ENCODE data around the gene KRCC1.

The KRCC1 gene

DNA sequence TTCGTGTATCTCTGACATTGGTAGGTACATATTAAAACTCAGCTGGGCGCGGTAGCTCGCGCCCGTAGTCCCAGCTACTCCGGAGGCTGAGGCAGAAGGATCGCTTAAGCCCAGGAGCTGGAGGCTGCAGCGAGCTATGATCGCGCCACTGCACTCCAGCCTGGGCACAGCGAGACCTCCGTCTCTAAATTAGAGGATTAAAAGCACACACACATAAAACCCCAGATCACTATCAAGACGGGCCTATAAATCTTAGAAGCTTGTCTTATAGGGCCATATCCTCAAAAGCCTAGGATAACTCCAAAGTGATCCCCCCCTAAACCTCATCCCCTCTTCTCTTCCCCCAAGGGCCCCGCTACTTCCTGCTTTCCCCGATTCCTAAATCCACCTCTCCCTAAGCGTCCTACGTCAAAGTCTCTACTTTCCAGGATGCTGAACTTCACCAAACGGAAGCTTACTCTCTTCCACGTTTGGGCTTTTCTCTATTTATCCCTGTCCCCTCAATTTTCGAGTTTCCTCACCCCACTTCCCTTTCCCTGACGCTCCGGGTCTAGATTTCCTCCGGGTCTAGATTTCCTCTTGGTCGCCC is 707 bp downstream of the KRCC1 start:
- no peak for DNase-seq (ENCODE audit: low spot score)
- no peak overlapping the region for H3K23ac ChIP-seq (ENCODE audit: low read depth, low read length, poor library complexity)
- H4K8ac ChIP-seq (ENCODE audit: low read depth, low read length) = no peak overlapping the region
- peak overlapping the region; percentile 68 for H3K4ac ChIP-seq (ENCODE audit: low read length)
- H3K27me3 ChIP-seq (ENCODE audit: control insufficient read depth in 3 of 3, insufficient read depth in 3 of 3, low read depth in 1 of 3, low read length in 3 of 3) = no peaks in the 10 kb centered on the region
- peak overlapping the region; percentile 95 for H3K18ac ChIP-seq (ENCODE audit: low read length)
- no peaks in the 10 kb centered on the region for H3K79me1 ChIP-seq (ENCODE audit: low read depth, low read length)
- peak overlapping the region; percentile 68 for H3K27ac ChIP-seq (replicated peaks; ENCODE audit: low read length)
- peak overlapping the region; percentile 95 for H2AFZ ChIP-seq (ENCODE audit: low read length)
- H2BK120ac ChIP-seq (ENCODE audit: low read depth, low read length) = no peak overlapping the region
- no peak overlapping the region for H2BK15ac ChIP-seq (ENCODE audit: low read length)
- H2BK12ac ChIP-seq (ENCODE audit: low read length) = no peak overlapping the region
- no CpG with 5 or more reads among the region's 25 CpGs for WGBS, 2 donors (ENCODE audit: extremely low coverage in 2 of 2, insufficient read length in 2 of 2, insufficient replicate concordance in 1 of 2)
- H2AK5ac ChIP-seq (ENCODE audit: low read depth, low read length) = no peak overlapping the region
- peaks cover 7 to 12% of the 10 kb centered on the region in 2 donors for H3K4me1 ChIP-seq (ENCODE audit: control insufficient read depth in 2 of 2, insufficient read depth in 1 of 2, low read depth in 1 of 2, low read length in 2 of 2)
- H3K14ac ChIP-seq (ENCODE audit: low read length) = no peak overlapping the region
- peak overlapping the region; percentile 89 for H3K9ac ChIP-seq (ENCODE audit: low read depth, low read length, poor library complexity)
- H3K4me2 ChIP-seq (ENCODE audit: insufficient read depth, low read length, poor library complexity, severe bottlenecking) = peak overlapping the region; percentile 61
- H3K36me3 ChIP-seq (replicated peaks in 1 of 2; ENCODE audit: control insufficient read depth in 2 of 2, insufficient read depth in 2 of 2, low read length in 2 of 2) = peaks cover 0 to 44% of the 10 kb centered on the region in 2 donors
- peak overlapping the region; percentile 78 to 98 for H3K4me3 ChIP-seq (ENCODE audit: low read length in 2 of 2)
- no peak overlapping the region for H4K91ac ChIP-seq (ENCODE audit: low read depth, low read length, poor library complexity)
- no peaks in the 10 kb centered on the region for H3K9me3 ChIP-seq (replicated peaks in 1 of 2; ENCODE audit: control insufficient read depth in 2 of 2, insufficient read depth in 1 of 2, low read depth in 1 of 2, low read length in 2 of 2)
- H2BK5ac ChIP-seq (ENCODE audit: low read length) = peak overlapping the region; percentile 62

DNA sequence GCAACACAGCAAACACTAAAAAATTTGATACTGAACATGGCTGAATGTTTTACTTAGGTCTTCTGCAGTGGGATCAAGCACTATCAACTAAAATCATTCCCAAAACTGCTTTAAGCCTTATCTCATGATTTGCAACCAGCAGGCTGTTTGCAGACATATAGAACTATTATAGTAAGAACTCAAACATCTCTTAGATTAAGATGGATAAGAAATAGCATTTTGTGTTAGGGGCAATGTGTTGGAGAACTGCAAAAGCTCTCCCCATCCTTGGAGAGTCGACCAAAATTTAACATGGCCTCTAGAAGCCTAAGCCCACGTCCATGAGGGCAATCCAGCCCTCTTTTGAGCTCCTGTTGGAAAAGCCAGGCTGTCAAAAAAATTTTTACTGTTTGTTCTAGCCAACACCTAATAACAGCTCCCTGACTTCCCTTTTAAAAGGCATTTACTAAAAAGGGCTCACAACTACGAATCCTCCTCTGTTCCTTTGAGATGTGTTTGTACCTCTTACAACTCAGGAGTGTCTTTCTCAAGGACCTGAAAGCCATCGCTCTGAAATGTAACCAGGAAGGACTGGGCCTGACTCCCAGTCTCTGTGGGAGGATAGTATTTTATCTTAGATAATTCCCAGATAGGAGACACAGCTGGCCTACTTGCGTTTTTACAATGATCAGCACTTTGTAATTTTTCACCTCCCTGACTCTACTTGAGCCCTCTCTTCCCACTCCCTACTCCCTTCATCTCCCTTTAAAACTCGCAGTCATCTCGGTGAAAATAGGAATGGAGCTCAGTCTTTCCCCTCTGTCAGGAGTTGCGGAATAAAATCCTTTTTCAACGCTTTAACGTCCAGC is 1.4 kb downstream of the KRCC1 start:
- no peak for DNase-seq (ENCODE audit: low spot score)
- Histone ChIP-seq H3K4ac (ENCODE audit: low read length) (no peak overlapping the region), H2BK15ac (ENCODE audit: low read length) (no peak overlapping the region), H3K18ac (ENCODE audit: low read length) (no peak overlapping the region), H2AK5ac (ENCODE audit: low read depth, low read length) (no peak overlapping the region), H3K4me3 (ENCODE audit: low read length in 2 of 2) (peak overlapping the region; percentile 78 to 98), H2BK12ac (ENCODE audit: low read length) (no peak overlapping the region), H3K14ac (ENCODE audit: low read length) (no peak overlapping the region), H3K9me3 (replicated peaks in 1 of 2; ENCODE audit: control insufficient read depth in 2 of 2, insufficient read depth in 1 of 2, low read depth in 1 of 2, low read length in 2 of 2) (no peaks in the 10 kb centered on the region), H3K9ac (ENCODE audit: low read depth, low read length, poor library complexity) (no peak overlapping the region), H3K79me1 (ENCODE audit: low read depth, low read length) (no peaks in the 10 kb centered on the region), H3K23ac (ENCODE audit: low read depth, low read length, poor library complexity) (no peak overlapping the region), H4K91ac (ENCODE audit: low read depth, low read length, poor library complexity) (no peak overlapping the region), H4K8ac (ENCODE audit: low read depth, low read length) (no peak overlapping the region), H3K27me3 (ENCODE audit: control insufficient read depth in 3 of 3, insufficient read depth in 3 of 3, low read depth in 1 of 3, low read length in 3 of 3) (no peaks in the 10 kb centered on the region), H2BK120ac (ENCODE audit: low read depth, low read length) (no peak overlapping the region), H3K4me1 (ENCODE audit: control insufficient read depth in 2 of 2, insufficient read depth in 1 of 2, low read depth in 1 of 2, low read length in 2 of 2) (peaks cover 7 to 12% of the 10 kb centered on the region in 2 donors), H3K4me2 (ENCODE audit: insufficient read depth, low read length, poor library complexity, severe bottlenecking) (peak overlapping the region; percentile 61), H2BK5ac (ENCODE audit: low read length) (no peak overlapping the region), H3K36me3 (replicated peaks in 1 of 2; ENCODE audit: control insufficient read depth in 2 of 2, insufficient read depth in 2 of 2, low read length in 2 of 2) (peaks cover 0 to 51% of the 10 kb centered on the region in 2 donors), H3K27ac (replicated peaks; ENCODE audit: low read length) (no peak overlapping the region), H2AFZ (ENCODE audit: low read length) (no peak overlapping the region)
- no CpG with 5 or more reads among the region's 10 CpGs for WGBS, 2 donors (ENCODE audit: extremely low coverage in 2 of 2, insufficient read length in 2 of 2, insufficient replicate concordance in 1 of 2)

DNA sequence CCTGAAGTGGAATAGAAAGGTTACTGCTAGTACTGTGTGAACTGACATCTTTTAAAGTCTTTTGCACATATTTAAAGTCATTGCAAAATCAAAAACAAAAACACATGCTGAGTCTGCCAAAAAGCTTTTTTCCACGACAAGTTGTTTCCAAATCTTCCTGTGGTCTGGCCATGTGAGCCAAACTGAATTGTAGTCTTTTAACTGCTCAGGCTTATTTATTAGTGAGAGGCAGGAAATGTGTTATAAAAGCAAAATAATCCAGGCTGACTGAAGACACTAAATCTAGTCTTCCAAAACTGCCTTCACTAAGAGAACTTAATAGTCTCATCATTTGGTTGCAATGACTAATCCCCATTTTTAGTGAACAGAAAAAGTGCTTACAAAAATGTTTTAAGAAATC is 2.3 kb downstream of the KRCC1 start:
- DNase-seq (ENCODE audit: low spot score) = no peak
- Histone ChIP-seq H3K18ac (ENCODE audit: low read length) (no peak overlapping the region), H3K9me3 (replicated peaks in 1 of 2; ENCODE audit: control insufficient read depth in 2 of 2, insufficient read depth in 1 of 2, low read depth in 1 of 2, low read length in 2 of 2) (no peaks in the 10 kb centered on the region), H2BK15ac (ENCODE audit: low read length) (no peak overlapping the region), H4K91ac (ENCODE audit: low read depth, low read length, poor library complexity) (no peak overlapping the region), H2AK5ac (ENCODE audit: low read depth, low read length) (no peak overlapping the region), H3K4ac (ENCODE audit: low read length) (no peak overlapping the region), H3K27ac (replicated peaks; ENCODE audit: low read length) (no peak overlapping the region), H3K4me2 (ENCODE audit: insufficient read depth, low read length, poor library complexity, severe bottlenecking) (no peak overlapping the region), H3K4me3 (ENCODE audit: low read length in 2 of 2) (no peak overlapping the region), H4K8ac (ENCODE audit: low read depth, low read length) (no peak overlapping the region), H2BK12ac (ENCODE audit: low read length) (no peak overlapping the region), H3K79me1 (ENCODE audit: low read depth, low read length) (no peaks in the 10 kb centered on the region), H3K4me1 (ENCODE audit: control insufficient read depth in 2 of 2, insufficient read depth in 1 of 2, low read depth in 1 of 2, low read length in 2 of 2) (peaks cover 7 to 12% of the 10 kb centered on the region in 2 donors), H3K27me3 (ENCODE audit: control insufficient read depth in 3 of 3, insufficient read depth in 3 of 3, low read depth in 1 of 3, low read length in 3 of 3) (no peaks in the 10 kb centered on the region), H3K23ac (ENCODE audit: low read depth, low read length, poor library complexity) (no peak overlapping the region), H2BK5ac (ENCODE audit: low read length) (no peak overlapping the region), H2AFZ (ENCODE audit: low read length) (no peak overlapping the region), H3K36me3 (replicated peaks in 1 of 2; ENCODE audit: control insufficient read depth in 2 of 2, insufficient read depth in 2 of 2, low read length in 2 of 2) (peaks cover 0 to 59% of the 10 kb centered on the region in 2 donors), H3K9ac (ENCODE audit: low read depth, low read length, poor library complexity) (no peak overlapping the region), H2BK120ac (ENCODE audit: low read depth, low read length) (no peak overlapping the region), H3K14ac (ENCODE audit: low read length) (no peak overlapping the region)
- WGBS, 2 donors (ENCODE audit: extremely low coverage in 2 of 2, insufficient read length in 2 of 2, insufficient replicate concordance in 1 of 2) = no CpG with 5 or more reads among the region's 1 CpG

DNA sequence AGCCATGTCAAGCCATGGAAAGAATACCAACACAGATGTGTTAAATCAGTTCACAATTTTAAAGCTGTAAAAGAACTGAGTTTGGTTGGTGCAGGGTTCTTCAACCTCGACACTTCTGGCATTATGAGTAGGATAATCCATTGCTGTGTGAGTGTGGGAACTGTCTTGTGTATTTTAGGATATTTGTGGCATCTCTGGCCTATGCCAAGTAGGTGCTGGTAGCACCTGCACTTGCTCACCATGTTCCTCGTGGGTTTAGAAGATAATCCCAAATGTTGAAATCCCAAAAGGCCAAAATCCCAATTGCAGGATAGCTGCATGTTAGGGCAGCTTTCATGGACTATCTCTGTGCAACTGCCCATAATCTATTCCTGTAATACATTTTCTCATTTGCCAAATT is 3.8 kb downstream of the KRCC1 start:
- H3K9me3 ChIP-seq (replicated peaks in 1 of 2; ENCODE audit: control insufficient read depth in 2 of 2, insufficient read depth in 1 of 2, low read depth in 1 of 2, low read length in 2 of 2) = no peaks in the 10 kb centered on the region
- H3K27me3 ChIP-seq (ENCODE audit: control insufficient read depth in 3 of 3, insufficient read depth in 3 of 3, low read depth in 1 of 3, low read length in 3 of 3) = no peaks in the 10 kb centered on the region
- H3K4me1 ChIP-seq (ENCODE audit: control insufficient read depth in 2 of 2, insufficient read depth in 1 of 2, low read depth in 1 of 2, low read length in 2 of 2) = peaks cover 7 to 12% of the 10 kb centered on the region in 2 donors
- no peak overlapping the region for H3K18ac ChIP-seq (ENCODE audit: low read length)
- DNase-seq (ENCODE audit: low spot score) = no peak
- no peak overlapping the region for H4K8ac ChIP-seq (ENCODE audit: low read depth, low read length)
- no peak overlapping the region for H2BK15ac ChIP-seq (ENCODE audit: low read length)
- no peak overlapping the region for H3K23ac ChIP-seq (ENCODE audit: low read depth, low read length, poor library complexity)
- H3K4me2 ChIP-seq (ENCODE audit: insufficient read depth, low read length, poor library complexity, severe bottlenecking) = no peak overlapping the region
- H3K9ac ChIP-seq (ENCODE audit: low read depth, low read length, poor library complexity) = no peak overlapping the region
- H3K14ac ChIP-seq (ENCODE audit: low read length) = no peak overlapping the region
- no peak overlapping the region for H2BK120ac ChIP-seq (ENCODE audit: low read depth, low read length)
- no peak overlapping the region for H4K91ac ChIP-seq (ENCODE audit: low read depth, low read length, poor library complexity)
- H2BK12ac ChIP-seq (ENCODE audit: low read length) = no peak overlapping the region
- H3K4ac ChIP-seq (ENCODE audit: low read length) = no peak overlapping the region
- peaks cover 0 to 62% of the 10 kb centered on the region in 2 donors for H3K36me3 ChIP-seq (replicated peaks in 1 of 2; ENCODE audit: control insufficient read depth in 2 of 2, insufficient read depth in 2 of 2, low read length in 2 of 2)
- H3K4me3 ChIP-seq (ENCODE audit: low read length in 2 of 2) = no peak overlapping the region
- H2BK5ac ChIP-seq (ENCODE audit: low read length) = no peak overlapping the region
- no peak overlapping the region for H3K27ac ChIP-seq (replicated peaks; ENCODE audit: low read length)
- H3K79me1 ChIP-seq (ENCODE audit: low read depth, low read length) = no peaks in the 10 kb centered on the region
- WGBS, 2 donors (ENCODE audit: extremely low coverage in 2 of 2, insufficient read length in 2 of 2, insufficient replicate concordance in 1 of 2) = no CpG with 5 or more reads among the region's 2 CpGs
- H2AFZ ChIP-seq (ENCODE audit: low read length) = no peak overlapping the region
- H2AK5ac ChIP-seq (ENCODE audit: low read depth, low read length) = no peak overlapping the region

Data from neuronal stem cell (in vitro differentiated cells).